PC-3 (cell line): ENCODE data around the gene PPP1R1B. TPM values are rescaled to one million over a fixed set of nuclear protein-coding genes. Genes with fewer than 3 reads are reported as not detected.

Source experiments
- ATAC-seq: fragments of 200-7000 bp; cut with Tn5 transposase; 2 replicates; pipeline ENCODE4 v1.9.1; 2020; ENCODE audit warnings: mild to moderate bottlenecking, moderate library complexity
- BruUV-seq: library from RNA; stranded (reverse); fragments of 400-500 nt; replicated peaks from 2 replicates; lab custom pipeline; 2021; lab: Mats Ljungman, UMichigan
- CTCF ChIA-PET: fragments of 300-600 bp; sonication (Branson Sonifier 250); formaldehyde crosslinking; loops from one replicate; lab custom pipeline; 2022; ENCODE audit warnings: antibody characterized with exemption; lab: Charles Lee
- POLR2A ChIA-PET: fragments of 300-600 bp; sonication (Branson Sonifier 250); formaldehyde crosslinking; loops from one replicate; lab custom pipeline; 2022; ENCODE audit warnings: antibody characterized with exemption; ENCODE audit not compliant: unreplicated experiment; lab: Charles Lee
- DNase-seq: peaks from one replicate; pipeline ENCODE4 v3.0.0-alpha.2; 2015
- H2AFZ ChIP-seq: fragments of 300-600 bp; sonication (generic); 2 replicates; pipeline ENCODE4 v1.6.0; 2016; ENCODE audit warnings: antibody characterized with exemption, low read length
- H3F3A ChIP-seq: fragments of 300-600 bp; sonication (generic); one replicate; pipeline ENCODE4 v1.6.0; 2017; ENCODE audit warnings: antibody characterized with exemption, low read length, control low read depth, mild to moderate bottlenecking; ENCODE audit not compliant: unreplicated experiment
- H3K27ac ChIP-seq: fragments of 300-600 bp; sonication (generic); 2 replicates; pipeline ENCODE4 v1.5.1; 2016; ENCODE audit warnings: mild to moderate bottlenecking, low read length
- H3K27me3 ChIP-seq: fragments of 300-600 bp; sonication (generic); 2 replicates; pipeline ENCODE4 v1.6.1; 2016; ENCODE audit warnings: low read length, mixed read lengths
- H3K36me3 ChIP-seq: fragments of 300-600 bp; sonication (generic); 2 replicates; pipeline ENCODE4 v1.6.1; 2016; ENCODE audit warnings: low read depth, mixed run types, low read length, mixed read lengths
- H3K4me1 ChIP-seq: fragments of 300-600 bp; sonication (generic); 2 replicates; pipeline ENCODE4 v1.5.1; 2016; ENCODE audit warnings: low read length; ENCODE audit not compliant: insufficient read depth
- H3K4me2 ChIP-seq: fragments of 300-600 bp; sonication (generic); 2 replicates; pipeline ENCODE4 v1.6.0; 2016; ENCODE audit warnings: low read length
- H3K4me3 ChIP-seq: fragments of 300-600 bp; sonication (generic); 2 replicates; pipeline ENCODE4 v1.5.1; 2016; ENCODE audit warnings: mild to moderate bottlenecking, low read length, mixed read lengths
- H3K79me2 ChIP-seq: fragments of 300-600 bp; sonication (generic); 2 replicates; pipeline ENCODE4 v1.6.1; 2017; ENCODE audit warnings: low read length, mixed read lengths
- H3K9ac ChIP-seq: fragments of 300-600 bp; sonication (generic); 2 replicates; pipeline ENCODE4 v1.6.0; 2016; ENCODE audit warnings: mild to moderate bottlenecking, low read length
- H3K9me2 ChIP-seq: fragments of 300-600 bp; sonication (generic); replicated peaks from 2 replicates; pipeline ENCODE4 v1.6.1; 2016; ENCODE audit warnings: mixed run types, low read length, mixed read lengths
- H3K9me3 ChIP-seq: fragments of 300-600 bp; sonication (generic); 2 replicates; pipeline ENCODE4 v1.6.1; 2016; ENCODE audit warnings: low read length, mixed read lengths
- H4K20me1 ChIP-seq: fragments of 300-600 bp; sonication (generic); 2 replicates; pipeline ENCODE4 v1.6.1; 2016; ENCODE audit warnings: low read length, mixed read lengths
- CTCF ChIP-seq: fragments of 300-600 bp; sonication (generic); conservative IDR thresholded peaks from 2 replicates; pipeline ENCODE4 v1.5.1; 2017; ENCODE audit warnings: antibody characterized with exemption, low read depth, mild to moderate bottlenecking, low read length
- EZH2 ChIP-seq: fragments of 300-600 bp; sonication (generic); IDR thresholded peaks from one replicate; pipeline ENCODE4 v1.6.1; 2017; ENCODE audit warnings: antibody characterized with exemption, mild to moderate bottlenecking, low read length; ENCODE audit not compliant: unreplicated experiment
- EZH2phosphoT487 ChIP-seq: fragments of 300-600 bp; sonication (generic); IDR thresholded peaks from 2 replicates; pipeline ENCODE4 v1.6.1; 2018; ENCODE audit warnings: mild to moderate bottlenecking, antibody characterized with exemption, low read length, borderline replicate concordance
- intact Hi-C: fragments of 100-400 bp; cut with micrococcal nuclease; formaldehyde crosslinking; loops from 2 replicates; pipeline ENCODE4 v1.9.0; 2023
- total RNA-seq: library from RNA; depleted of rRNA; stranded (reverse); fragments of >200 nt; gene quantifications from 2 replicates; pipeline ENCODE4 v1.2.3, GENCODE V29; 2014

PPP1R1B gene
- total RNA-seq, 1 experiment from 2014 or later: 3.1 TPM

GRCh38 chr17:39618956-39619785, 7.6 kb upstream of the PPP1R1B start:
- POLR2A ChIA-PET: no interaction called here
- Histone ChIP-seq H3K27ac (no peak overlapping the region), H3K4me2 (peak overlapping the region; percentile 98)

GRCh38 chr17:39619786-39620101, 7.0 kb upstream of the PPP1R1B start:
- BruUV-seq: no TSS peak
- ChIA-PET CTCF (no interaction called here), POLR2A (no interaction called here)
- Histone ChIP-seq H3K4me1 (no peaks in the 10 kb centered on the region), H3K79me2 (no peaks in the 10 kb centered on the region), H3K4me3 (no peak overlapping the region), H3K9me3 (no peaks in the 10 kb centered on the region), H2AFZ (no peak overlapping the region), H3K4me2 (no peak overlapping the region), H3K9ac (no peak overlapping the region), H3K36me3 (no peaks in the 10 kb centered on the region; the same call in 1 of the 2 replicates), H3K27ac (no peak overlapping the region), H4K20me1 (no peaks in the 10 kb centered on the region), H3F3A (no peaks in the 10 kb centered on the region), H3K27me3 (no peaks in the 10 kb centered on the region), H3K9me2 (no peaks in the 10 kb centered on the region)
- intact Hi-C loops: loop anchor here (5.0 kb wide), 1 partner anchor 133 kb away; no protein-coding TSS in a partner anchor
- ATAC-seq (no peak), DNase-seq (no peak)
- TF ChIP-seq CTCF (no peak), EZH2phosphoT487 (no peak), EZH2 (no peak)

More at GRCh38 chr17:39618956-39619785, 7.6 kb upstream of the PPP1R1B start:
- CTCF ChIA-PET: no interaction called here
- H4K20me1 ChIP-seq: no peaks in the 10 kb centered on the region
- no TSS peak for BruUV-seq
- no peak for DNase-seq
- H3K9me2 ChIP-seq: no peaks in the 10 kb centered on the region
- H3K9me3 ChIP-seq: no peaks in the 10 kb centered on the region
- no peaks in the 10 kb centered on the region for H3F3A ChIP-seq
- H3K27me3 ChIP-seq: no peaks in the 10 kb centered on the region
- H3K9ac ChIP-seq: no peak overlapping the region
- no peaks in the 10 kb centered on the region; the same call in 1 of the 2 replicates for H3K36me3 ChIP-seq
- no peaks in the 10 kb centered on the region for H3K79me2 ChIP-seq
- no peak for ATAC-seq
- intact Hi-C loops: loop anchor here (1.0 kb wide), 1 partner anchor 46 kb away; no protein-coding TSS in a partner anchor
- H3K4me3 ChIP-seq: peak overlapping the region; percentile 76; the same call in 1 of the 2 replicates
- no peaks in the 10 kb centered on the region for H3K4me1 ChIP-seq
- no peak for TF ChIP-seq EZH2
- peak overlapping the region; percentile 93; the same call in 1 of the 2 replicates for H2AFZ ChIP-seq

- peak; percentile 84 for DNase-seq
Observed at GRCh38 chr17:39621523-39622379, 5.0 kb upstream of the PPP1R1B start.

More at GRCh38 chr17:39621523-39622379, 5.0 kb upstream of the PPP1R1B start:
- no peak overlapping the region for H3K27ac ChIP-seq
- H2AFZ ChIP-seq: peak overlapping the region; percentile 66
- ChIA-PET POLR2A (no interaction called here), CTCF (interaction anchor here (0.5 to 1.3 kb wide), 15 partner anchors 11 to 386 kb away, joined by 3 to 9 read pairs (median 4); partner anchors contain the start of genes MIEN1 and PNMT)
- H3K9me3 ChIP-seq: no peaks in the 10 kb centered on the region
- no peaks in the 10 kb centered on the region for H3K9me2 ChIP-seq
- intact Hi-C loops: loop anchor here (2.0 to 5.0 kb wide), 2 partner anchors 75 to 131 kb away; no protein-coding TSS in a partner anchor
- no peaks in the 10 kb centered on the region for H3K4me1 ChIP-seq
- no peaks in the 10 kb centered on the region for H3F3A ChIP-seq
- no peak overlapping the region for H3K9ac ChIP-seq
- peak; percentile 99 for TF ChIP-seq CTCF
- no peak for TF ChIP-seq EZH2phosphoT487
- TF ChIP-seq EZH2: no peak
- peak overlapping the region; percentile 74 for H3K4me2 ChIP-seq
- no peaks in the 10 kb centered on the region for H3K79me2 ChIP-seq
- ATAC-seq: peak; percentile 51
- H3K27me3 ChIP-seq: peaks cover 3% of the 10 kb centered on the region
- no peaks in the 10 kb centered on the region; the same call in 1 of the 2 replicates for H3K36me3 ChIP-seq
- H4K20me1 ChIP-seq: no peaks in the 10 kb centered on the region
- peak overlapping the region; percentile 48; the same call in 1 of the 2 replicates for H3K4me3 ChIP-seq
- BruUV-seq: no TSS peak
